Spleen (tissue), 11 donors: Measurements from ENCODE around the gene EDN3. TPM values are rescaled to one million over a fixed set of nuclear protein-coding genes. Genes with fewer than 3 reads are reported as not detected.
"Not testable (repeated sequence)": the region's sequence is repeated elsewhere in the genome, so short reads cannot be mapped to it uniquely, and the experiment has no call there.

Experiments used
- DNase-seq: peaks from one replicate; pipeline ENCODE4 v3.0.0-alpha.2; 2020
- H3K27ac ChIP-seq, 8 donors: fragments of 200-600 bp; sonication (generic) in 7 of 8; 1 replicate in 4 of 8; 2 replicates in 4 of 8; pipeline versions ENCODE4 v1.5.0 to v1.8.0; 2016 to 2021; ENCODE audit warnings: inconsistent platforms in 4 of 8, mild to moderate bottlenecking in 4 of 8, moderate library complexity in 1 of 8
- H3K27me3 ChIP-seq, 7 donors: fragments of 200-600 bp; sonication (generic) in 6 of 7; replicated peaks in 1 of 7; 1 replicate in 4 of 7; 2 replicates in 3 of 7; pipeline versions ENCODE4 v1.5.0 to v1.8.0; 2016 to 2021; ENCODE audit warnings: inconsistent platforms in 3 of 7, mild to moderate bottlenecking in 1 of 7
- H3K36me3 ChIP-seq, 6 donors: fragments of 200-600 bp; sonication (generic) in 5 of 6; 1 replicate in 4 of 6; 2 replicates in 2 of 6; pipeline versions ENCODE4 v1.5.0 to v1.8.0; 2016 to 2021; ENCODE audit warnings: inconsistent platforms in 2 of 6
- H3K4me1 ChIP-seq, 6 donors: fragments of 200-600 bp; sonication (generic) in 5 of 6; 1 replicate in 3 of 6; 2 replicates in 3 of 6; pipeline versions ENCODE4 v1.5.0 to v1.8.0; 2016 to 2021; ENCODE audit warnings: inconsistent platforms in 3 of 6
- H3K4me3 ChIP-seq, 8 donors: fragments of 200-600 bp; sonication (generic) in 7 of 8; 1 replicate in 4 of 8; 2 replicates in 4 of 8; pipeline versions ENCODE4 v1.5.0 to v1.8.0; 2016 to 2021; ENCODE audit warnings: inconsistent platforms in 4 of 8, mild to moderate bottlenecking in 4 of 8, moderate library complexity in 2 of 8
- H3K9me3 ChIP-seq, 8 donors: fragments of 200-600 bp; sonication (generic) in 7 of 8; 1 replicate in 4 of 8; 2 replicates in 4 of 8; pipeline versions ENCODE4 v1.5.0 to v1.8.0; 2016 to 2021; ENCODE audit warnings: inconsistent platforms in 4 of 8
- POLR2A ChIP-seq, 3 donors: fragments of 450-650 bp; IDR thresholded peaks; one replicate each; pipeline ENCODE4 v1.5.1; 2017; ENCODE audit warnings: antibody characterized with exemption in 3 of 3, mild to moderate bottlenecking in 1 of 3
- POLR2AphosphoS5 ChIP-seq, 3 donors: sonication (generic); formaldehyde crosslinking; IDR thresholded peaks; one replicate each; pipeline ENCODE4 v1.5.1; 2017; ENCODE audit warnings: antibody characterized with exemption in 3 of 3
- WGBS, 5 donors: extraction: QIAGEN DNeasy Blood & Tissue Kit in 3 of 5; methylation state at CpG; one replicate each; pipeline versions ENCODE4 v1.1.5 to v1.1.7; 2013 to 2018; 5-methylcytosine and 5-hydroxymethylcytosine counted together
- intact Hi-C: fragments of 100-400 bp; cut with DNase I; formaldehyde crosslinking; loops from one replicate; pipeline ENCODE4 v1.15.0; 2023; ENCODE audit warnings: low total_unique reads
- polyA plus RNA-seq, 3 donors: library from polyadenylated mRNA; stranded (reverse); fragments of 200-250 nt; gene quantifications; one replicate each; pipeline ENCODE4 v1.2.1, GENCODE V29; 2013
- total RNA-seq, 7 donors: library from RNA; depleted of rRNA in 3 of 7; stranded (reverse); fragments of >200 nt in 3 of 7; fragmentation: NEBNext Ultra II Directional in 4 of 7; extraction: Animal tissue kit (Norgen Biotek cat#: 25700) in 4 of 7; gene quantifications; one replicate each; pipeline versions ENCODE4 v1.1.0 to v1.2.1, GENCODE V29; 2016 to 2021
- TF ChIP-seq, protein P1 (sequence below), 11 experiments: fragments of 200-600 bp in 7 of 11; fragments of 450-650 bp in 4 of 11; sonication (generic) in 4 of 11; IDR thresholded peaks in 8 of 11; conservative IDR thresholded peaks in 3 of 11; 1 replicate in 7 of 11; 2 replicates in 4 of 11; pipeline versions ENCODE4 v1.4.0 to v1.8.0; 2016 to 2021; ENCODE audit warnings: antibody characterized with exemption in 11 of 11, inconsistent platforms in 4 of 11, mild to moderate bottlenecking in 1 of 11
- donor health status: healthy with polysubstance abuse.
- donor health status: DM: no; HTN: no; CAD: no; lungs with moderate emphysema.
- donor health status: DM: no; HTN: no; CAD: no.
- donor health status: Bipolar disorder and iron deficiency.
- donor health status: healthy.
- donor health status: DM: no; HTN: no; CAD: no.
- donor health status: DM: yes; HTN: yes; CAD: no.

EDN3 gene
- total and polyA plus RNA-seq, 10 donors: 1.6 to 13.6 (median 6.1) TPM

DNA sequence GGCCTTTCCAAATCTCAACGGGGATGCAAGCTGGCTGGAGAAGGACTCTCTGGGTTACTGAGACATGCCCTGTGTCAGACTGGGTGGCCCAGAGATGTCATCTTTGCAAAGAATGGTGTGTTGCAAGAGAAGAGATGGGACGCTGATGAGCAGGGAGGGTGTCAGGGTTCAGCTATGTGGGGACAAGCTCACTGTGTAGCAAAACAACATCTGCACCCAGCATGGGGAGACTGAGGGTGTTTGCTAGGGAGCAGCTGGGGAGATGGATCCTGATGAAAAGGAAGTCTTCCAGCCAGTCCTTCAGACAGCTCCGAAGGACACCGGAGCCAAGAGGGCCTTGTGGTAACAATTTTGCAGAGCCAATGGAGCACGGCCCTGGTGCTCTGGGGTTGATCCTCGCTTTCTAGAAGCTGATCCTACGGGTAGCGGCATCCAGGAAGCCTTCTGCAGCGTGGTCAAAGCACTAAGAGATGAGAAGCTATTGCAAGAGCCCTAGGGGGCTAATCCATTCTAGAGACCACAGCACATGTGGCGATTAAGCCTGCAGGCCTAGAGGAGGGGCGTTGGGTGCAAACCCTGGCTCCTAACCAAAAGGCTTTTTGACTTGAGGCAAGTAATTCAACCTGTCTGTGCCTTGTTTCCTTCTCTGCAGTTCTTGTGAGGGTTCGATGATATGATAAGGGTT, 39.9 kb downstream of the EDN3 start:
- Histone ChIP-seq H3K4me3 (no peak overlapping the region), H3K27ac (no peak overlapping the region), H3K9me3 (peaks cover 0 to 14% (median 7%) of the 10 kb centered on the region in 8 donors), H3K4me1 (peaks cover 0 to 18% (median 11%) of the 10 kb centered on the region in 6 donors), H3K36me3 (no peaks in the 10 kb centered on the region), H3K27me3 (no peaks in the 10 kb centered on the region)
- no peak for TF ChIP-seq POLR2A (IDR thresholded peaks at IDR 0.05)
- TF ChIP-seq POLR2AphosphoS5 (IDR thresholded peaks at IDR 0.05): no peak
- TF ChIP-seq, protein P1, sequence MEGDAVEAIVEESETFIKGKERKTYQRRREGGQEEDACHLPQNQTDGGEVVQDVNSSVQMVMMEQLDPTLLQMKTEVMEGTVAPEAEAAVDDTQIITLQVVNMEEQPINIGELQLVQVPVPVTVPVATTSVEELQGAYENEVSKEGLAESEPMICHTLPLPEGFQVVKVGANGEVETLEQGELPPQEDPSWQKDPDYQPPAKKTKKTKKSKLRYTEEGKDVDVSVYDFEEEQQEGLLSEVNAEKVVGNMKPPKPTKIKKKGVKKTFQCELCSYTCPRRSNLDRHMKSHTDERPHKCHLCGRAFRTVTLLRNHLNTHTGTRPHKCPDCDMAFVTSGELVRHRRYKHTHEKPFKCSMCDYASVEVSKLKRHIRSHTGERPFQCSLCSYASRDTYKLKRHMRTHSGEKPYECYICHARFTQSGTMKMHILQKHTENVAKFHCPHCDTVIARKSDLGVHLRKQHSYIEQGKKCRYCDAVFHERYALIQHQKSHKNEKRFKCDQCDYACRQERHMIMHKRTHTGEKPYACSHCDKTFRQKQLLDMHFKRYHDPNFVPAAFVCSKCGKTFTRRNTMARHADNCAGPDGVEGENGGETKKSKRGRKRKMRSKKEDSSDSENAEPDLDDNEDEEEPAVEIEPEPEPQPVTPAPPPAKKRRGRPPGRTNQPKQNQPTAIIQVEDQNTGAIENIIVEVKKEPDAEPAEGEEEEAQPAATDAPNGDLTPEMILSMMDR (IDR thresholded peaks at IDR 0.05 in 8 of 11, conservative IDR thresholded peaks at IDR 0.05 in 3 of 11): no peak
- 78 to 89% (median 86%) methylated on average over 12 of the region's 12 CpGs for WGBS, 5 donors
- DNase-seq: no peak
- intact Hi-C loops: no loop called here

GRCh38 chr20:59341285-59342022, 41.0 kb downstream of the EDN3 start:
- H3K36me3 ChIP-seq, intact Hi-C loops, DNase-seq, H3K27me3 ChIP-seq, H3K27ac ChIP-seq, H3K4me3 ChIP-seq: not testable (repeated sequence)
- Histone ChIP-seq H3K9me3 (peaks cover 0 to 17% (median 9%) of the 10 kb centered on the region in 8 donors), H3K4me1 (peaks cover 0 to 18% (median 11%) of the 10 kb centered on the region in 6 donors)
- 70 to 74% (median 74%) methylated on average over 4 of the region's 4 CpGs for WGBS, 5 donors

- H3K27me3 ChIP-seq: no peaks in the 10 kb centered on the region
- intact Hi-C loops: no loop called here
- peaks cover 0 to 17% (median 9%) of the 10 kb centered on the region in 8 donors for H3K9me3 ChIP-seq
- no peaks in the 10 kb centered on the region for H3K36me3 ChIP-seq
- no peak overlapping the region for H3K4me3 ChIP-seq
- peaks cover 0 to 18% (median 11%) of the 10 kb centered on the region in 6 donors for H3K4me1 ChIP-seq
- WGBS, 5 donors: 54 to 65% (median 60%) methylated on average over 17 to 28 of the region's 28 CpGs
- no peak for DNase-seq
- H3K27ac ChIP-seq: no peak overlapping the region
- TF ChIP-seq POLR2AphosphoS5 (IDR thresholded peaks at IDR 0.05) (no peak), POLR2A (IDR thresholded peaks at IDR 0.05) (no peak)
- TF ChIP-seq, protein P1 (IDR thresholded peaks at IDR 0.05 in 8 of 11, conservative IDR thresholded peaks at IDR 0.05 in 3 of 11): no peak
Measured at GRCh38 chr20:59342023-59342957, 41.9 kb downstream of the EDN3 start.

GRCh38 chr20:59346061-59346460, 45.6 kb downstream of the EDN3 start:
- intact Hi-C loops: no loop called here
- H3K27me3 ChIP-seq: no peaks in the 10 kb centered on the region
- no peak for DNase-seq

More at GRCh38 chr20:59346061-59346460, 45.6 kb downstream of the EDN3 start:
- no peak overlapping the region for H3K4me3 ChIP-seq
- TF ChIP-seq, protein P1 (IDR thresholded peaks at IDR 0.05 in 8 of 11, conservative IDR thresholded peaks at IDR 0.05 in 3 of 11): no peak
- TF ChIP-seq POLR2AphosphoS5 (IDR thresholded peaks at IDR 0.05) (no peak), POLR2A (IDR thresholded peaks at IDR 0.05) (no peak)
- H3K27ac ChIP-seq: no peak overlapping the region
- WGBS, 5 donors: 90 to 100% (median 92%) methylated on average over 2 of the region's 2 CpGs
- peaks cover 0 to 14% (median 11%) of the 10 kb centered on the region in 6 donors for H3K4me1 ChIP-seq
- H3K9me3 ChIP-seq: peaks cover 0 to 17% (median 9%) of the 10 kb centered on the region in 8 donors
- no peaks in the 10 kb centered on the region for H3K36me3 ChIP-seq
